CD4-positive, alpha-beta T cell treated with Interleukin-2 at 100 ng/mL for 4 hours (primary cell): ENCODE measurements around the gene BASP1.
"Not testable (repeated sequence)": the region's sequence is repeated elsewhere in the genome, so short reads cannot be mapped to it uniquely, and the experiment has no call there.

ENCODE experiments used
- DNase-seq: peaks from one replicate; pipeline ENCODE4 v3.0.0-alpha.2; 2020; ENCODE audit warnings: low spot score

BASP1 gene

DNA sequence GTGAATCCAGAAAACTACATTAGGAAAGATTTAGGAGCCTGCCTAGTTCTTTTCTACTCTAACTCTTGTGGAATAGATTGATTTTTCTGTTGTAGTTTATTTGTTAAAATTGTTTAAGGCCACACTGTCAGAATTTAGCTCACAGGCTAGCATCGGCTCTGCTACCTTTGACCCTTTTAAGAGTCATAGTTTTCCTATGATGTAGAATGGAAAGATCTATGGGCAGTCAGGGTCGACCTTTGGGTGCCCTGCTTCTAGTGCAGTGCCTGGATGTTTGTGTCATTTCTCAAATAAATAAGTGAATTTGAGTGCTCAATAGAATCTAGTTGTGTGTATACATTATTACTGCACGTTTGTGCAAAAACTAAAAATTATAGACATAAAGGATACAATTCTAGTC, 38.7 kb downstream of the BASP1 start:
- DNase-seq = no peak

DNA sequence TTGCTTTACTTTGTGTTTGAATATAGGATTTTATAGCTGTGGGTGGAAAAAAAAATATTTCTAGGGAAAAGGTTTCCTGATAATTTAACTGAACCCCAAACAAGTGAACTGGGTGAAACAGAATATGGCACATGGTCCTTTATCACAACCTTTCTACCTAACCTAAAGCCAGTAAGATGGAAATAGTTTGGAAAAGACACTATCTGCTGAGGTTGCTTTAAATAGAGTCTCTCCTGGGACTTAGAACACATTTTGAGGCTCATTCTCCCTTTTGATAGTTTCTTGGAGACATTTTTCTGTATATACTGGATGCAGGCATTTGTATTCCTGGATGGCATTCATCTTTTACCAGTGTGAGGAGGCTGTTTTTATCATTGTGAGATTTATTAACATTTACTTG, 39.4 kb downstream of the BASP1 start:
- DNase-seq = no peak

DNA sequence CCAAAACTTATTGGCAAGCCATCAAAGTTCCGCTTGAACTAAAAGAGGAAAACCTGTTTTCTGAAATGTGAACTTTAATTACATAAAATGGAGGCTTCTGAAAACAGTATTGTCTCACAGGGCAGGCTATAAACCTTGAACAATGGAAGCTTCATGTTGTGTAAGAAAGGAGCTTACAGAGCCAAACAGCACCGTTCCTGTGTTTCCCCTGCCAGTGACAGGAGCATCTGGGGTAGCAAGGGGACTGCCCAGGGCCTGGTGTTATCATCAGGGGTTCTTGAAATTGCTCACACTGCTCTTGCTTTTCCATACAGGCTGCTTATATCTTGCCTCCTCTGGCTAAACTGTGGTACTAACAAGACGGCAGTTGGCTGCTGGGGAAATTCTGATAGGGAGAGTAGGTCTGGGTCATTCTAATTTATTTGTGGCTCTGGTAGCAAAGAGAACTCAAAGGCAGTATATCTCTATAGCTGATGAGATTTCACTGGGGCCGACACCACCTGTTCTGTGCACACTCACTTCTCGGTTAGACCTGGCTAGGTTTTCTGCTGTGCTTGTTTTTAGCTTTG, 40.4 kb downstream of the BASP1 start:
- no peak for DNase-seq

DNA sequence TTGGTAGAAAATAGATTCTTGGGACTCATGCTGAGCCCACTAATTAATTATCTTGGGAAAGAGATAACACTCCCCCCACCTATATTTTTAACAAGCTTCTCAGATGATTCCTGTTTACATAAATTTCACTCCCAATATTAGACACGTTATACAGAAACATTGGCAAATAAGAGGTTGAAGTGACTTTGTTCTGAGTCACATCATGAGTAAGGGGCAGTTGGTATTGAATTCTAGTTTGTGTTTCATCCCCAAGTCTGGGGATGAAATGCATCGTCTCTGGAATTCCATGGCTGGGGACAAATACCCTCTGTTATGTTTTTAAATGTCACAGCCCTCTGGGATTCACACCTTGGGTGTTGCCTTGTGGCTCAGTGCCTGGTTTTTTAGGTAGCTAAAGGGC, 41.0 kb downstream of the BASP1 start:
- no peak for DNase-seq

DNA sequence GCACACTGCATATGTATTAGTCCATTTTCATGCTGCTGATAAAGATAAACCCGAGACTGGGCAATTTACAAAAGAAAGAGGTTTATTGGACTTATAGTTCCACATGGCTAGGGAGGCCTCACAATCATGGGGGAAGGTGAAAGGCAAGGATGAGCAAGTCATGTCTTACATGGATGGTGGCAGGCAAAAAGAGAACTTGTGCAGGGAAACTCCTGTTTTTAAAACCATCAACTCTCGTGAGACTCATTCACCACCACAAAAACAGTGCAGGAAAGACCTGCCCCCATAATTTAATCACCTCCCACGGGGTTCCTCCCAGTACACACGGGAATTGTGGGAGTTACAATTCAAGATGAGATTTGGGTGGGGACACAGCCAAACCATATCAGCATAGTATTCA, 41.6 kb downstream of the BASP1 start:
- not testable (repeated sequence) for DNase-seq

DNA sequence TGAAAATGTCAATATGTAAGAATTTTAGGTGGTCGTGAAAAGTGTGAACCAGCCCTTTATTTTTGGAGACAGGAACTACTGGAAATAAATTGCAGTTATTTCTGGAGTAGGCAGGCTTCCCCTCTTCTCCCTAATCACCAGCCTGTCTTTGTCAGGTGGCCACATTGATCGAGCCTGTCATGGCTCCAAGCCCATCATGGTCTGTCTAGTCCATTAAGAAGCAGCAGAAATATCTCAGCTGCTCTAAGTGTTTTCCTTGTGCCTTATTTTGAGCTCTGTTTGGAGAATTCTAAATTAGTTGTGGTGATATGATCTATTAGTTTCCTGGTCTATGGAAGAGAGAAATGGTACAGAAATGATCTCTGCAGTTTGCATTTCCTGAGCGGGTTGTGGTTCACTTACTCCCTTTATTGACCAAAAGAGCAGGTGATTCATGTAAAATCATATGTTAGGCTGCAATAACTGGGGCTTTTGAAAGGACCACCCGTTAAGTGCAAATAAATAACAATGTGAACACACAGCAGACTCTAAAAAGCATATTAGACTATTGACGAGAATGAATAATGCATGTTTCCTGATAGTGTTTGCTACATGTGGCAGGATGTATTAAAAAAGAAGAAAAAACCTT, 42.3 kb downstream of the BASP1 start:
- no peak for DNase-seq

DNA sequence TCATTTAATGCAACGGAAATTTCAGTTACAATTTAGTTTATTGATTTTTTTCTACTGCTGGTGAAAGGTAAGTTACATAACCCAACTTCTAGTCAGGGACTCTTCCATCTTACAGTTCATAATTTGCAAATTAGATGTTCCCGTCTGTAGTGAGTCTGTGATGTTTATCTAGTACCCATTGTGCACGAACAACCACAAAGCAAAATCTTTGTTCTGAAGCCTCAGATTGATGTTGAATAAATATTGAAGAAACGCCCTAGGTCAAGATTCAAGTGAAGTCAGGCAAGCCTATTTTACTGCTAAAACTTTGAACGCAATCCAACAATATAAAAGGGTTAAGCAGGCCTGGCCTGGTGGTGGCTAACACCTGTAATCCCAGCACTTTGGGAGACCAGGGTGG, 43.1 kb downstream of the BASP1 start:
- DNase-seq = no peak

DNA sequence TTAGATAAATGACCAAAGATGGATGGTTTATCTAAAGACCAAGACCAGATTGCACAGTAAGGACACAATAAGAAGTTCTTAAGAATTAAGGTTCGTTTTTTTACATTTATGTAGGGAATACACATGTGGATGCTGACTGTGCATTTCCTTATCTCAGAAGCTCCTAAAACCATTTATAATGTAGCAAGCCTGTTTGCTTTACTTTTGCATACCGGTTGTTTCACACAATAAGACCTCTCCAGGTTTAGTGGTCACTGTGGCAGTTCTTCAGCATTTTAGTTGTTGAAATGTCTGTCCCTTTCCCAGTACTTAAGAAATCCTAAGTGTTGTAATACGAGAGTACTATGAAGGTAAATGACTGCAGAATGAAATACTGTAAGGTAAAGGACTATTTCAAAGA, 43.6 kb downstream of the BASP1 start:
- no peak for DNase-seq

DNA sequence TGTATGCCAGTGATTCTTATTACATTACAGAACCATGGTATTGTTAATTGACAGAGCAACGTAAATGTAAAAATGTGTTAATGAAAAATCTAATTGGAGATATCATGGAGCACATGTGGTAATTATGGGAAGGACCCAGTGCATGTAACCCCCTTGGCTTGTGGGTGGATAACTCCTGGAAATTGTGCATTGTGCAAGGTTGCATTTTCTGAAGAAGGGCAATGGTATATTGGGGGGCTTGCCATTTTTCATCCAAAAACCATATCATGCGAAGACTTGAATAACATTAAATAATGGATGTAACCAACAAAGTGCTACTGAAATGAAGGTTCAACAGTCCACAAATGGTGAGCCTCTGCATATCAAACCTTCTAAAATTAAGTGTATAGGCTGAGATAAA, 47.6 kb downstream of the BASP1 start:
- DNase-seq = no peak

DNA sequence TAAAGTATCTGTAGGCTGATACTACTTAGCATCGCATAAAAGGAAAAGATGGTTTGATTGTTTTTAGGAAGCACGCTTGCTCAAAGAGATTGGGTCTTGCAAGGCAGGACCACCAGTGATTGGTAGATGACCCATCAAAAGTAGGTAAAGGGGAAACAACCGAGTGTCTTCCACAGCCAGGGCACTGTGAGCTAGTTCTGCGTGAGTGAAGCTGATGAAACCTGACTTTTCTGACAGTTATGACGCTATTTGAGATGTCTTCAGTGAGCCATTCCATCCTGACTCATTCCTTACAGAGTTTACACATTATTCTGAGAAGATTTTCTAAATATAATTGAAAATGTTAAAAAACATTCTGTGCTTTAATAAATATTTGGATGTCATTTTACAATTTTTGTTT, 49.7 kb downstream of the BASP1 start:
- no peak for DNase-seq

DNA sequence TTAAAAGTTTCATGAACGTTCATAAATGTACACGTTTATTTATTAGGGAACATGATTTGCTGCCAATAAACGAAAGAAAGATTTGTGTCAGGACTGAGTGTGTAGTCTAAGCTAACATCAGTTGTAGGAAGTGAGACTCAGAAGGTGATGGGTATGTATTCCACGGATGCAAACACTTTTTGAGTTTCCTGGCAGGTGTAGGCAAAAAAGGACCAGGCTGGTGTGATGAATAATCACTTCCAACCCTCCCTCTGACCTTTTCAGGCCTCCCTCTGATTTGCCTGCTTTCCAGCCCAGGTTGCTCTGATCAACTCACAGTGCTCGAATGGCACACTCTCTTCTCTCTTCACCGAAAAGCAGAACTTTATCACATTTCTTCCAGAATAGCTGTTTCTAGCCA, 51.8 kb downstream of the BASP1 start:
- no peak for DNase-seq

DNA sequence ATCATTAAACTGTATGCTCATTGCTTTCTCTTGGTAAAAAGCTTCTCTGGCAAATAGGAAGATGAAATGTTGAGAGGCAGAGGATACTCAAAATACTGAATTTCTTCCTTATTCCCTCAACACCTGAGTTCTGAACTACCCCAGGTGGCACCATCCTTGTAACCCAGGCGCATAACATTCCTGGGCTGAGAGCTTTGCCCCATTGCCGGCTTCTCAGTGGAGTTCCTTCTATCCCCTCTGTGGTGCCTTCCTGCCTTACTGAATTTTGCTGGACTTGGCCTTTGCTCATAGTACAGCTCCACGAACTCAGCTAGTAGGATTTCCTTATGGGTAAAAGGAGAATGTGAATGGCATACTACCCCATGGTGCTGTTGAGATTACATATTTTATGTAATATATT, 54.7 kb downstream of the BASP1 start:
- no peak for DNase-seq

DNA sequence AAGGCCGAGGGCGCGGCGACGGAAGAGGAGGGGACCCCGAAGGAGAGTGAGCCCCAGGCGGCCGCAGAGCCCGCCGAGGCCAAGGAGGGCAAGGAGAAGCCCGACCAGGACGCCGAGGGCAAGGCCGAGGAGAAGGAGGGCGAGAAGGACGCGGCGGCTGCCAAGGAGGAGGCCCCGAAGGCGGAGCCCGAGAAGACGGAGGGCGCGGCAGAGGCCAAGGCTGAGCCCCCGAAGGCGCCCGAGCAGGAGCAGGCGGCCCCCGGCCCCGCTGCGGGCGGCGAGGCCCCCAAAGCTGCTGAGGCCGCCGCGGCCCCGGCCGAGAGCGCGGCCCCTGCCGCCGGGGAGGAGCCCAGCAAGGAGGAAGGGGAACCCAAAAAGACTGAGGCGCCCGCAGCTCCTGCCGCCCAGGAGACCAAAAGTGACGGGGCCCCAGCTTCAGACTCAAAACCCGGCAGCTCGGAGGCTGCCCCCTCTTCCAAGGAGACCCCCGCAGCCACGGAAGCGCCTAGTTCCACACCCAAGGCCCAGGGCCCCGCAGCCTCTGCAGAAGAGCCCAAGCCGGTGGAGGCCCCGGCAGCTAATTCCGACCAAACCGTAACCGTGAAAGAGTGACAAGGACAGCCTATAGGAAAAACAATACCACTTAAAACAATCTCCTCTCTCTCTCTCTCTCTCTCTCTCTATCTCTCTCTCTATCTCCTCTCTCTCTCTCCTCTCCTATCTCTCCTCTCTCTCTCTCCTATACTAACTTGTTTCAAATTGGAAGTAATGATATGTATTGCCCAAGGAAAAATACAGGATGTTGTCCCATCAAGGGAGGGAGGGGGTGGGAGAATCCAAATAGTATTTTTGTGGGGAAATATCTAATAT, 58.1 kb downstream of the BASP1 start:
- DNase-seq = no peak

DNA sequence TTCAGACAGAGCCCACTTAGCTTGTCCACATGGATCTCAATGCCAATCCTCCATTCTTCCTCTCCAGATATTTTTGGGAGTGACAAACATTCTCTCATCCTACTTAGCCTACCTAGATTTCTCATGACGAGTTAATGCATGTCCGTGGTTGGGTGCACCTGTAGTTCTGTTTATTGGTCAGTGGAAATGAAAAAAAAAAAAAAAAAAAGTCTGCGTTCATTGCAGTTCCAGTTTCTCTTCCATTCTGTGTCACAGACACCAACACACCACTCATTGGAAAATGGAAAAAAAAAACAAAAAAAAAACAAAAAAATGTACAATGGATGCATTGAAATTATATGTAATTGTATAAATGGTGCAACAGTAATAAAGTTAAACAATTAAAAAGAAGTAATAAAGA, 59.0 kb downstream of the BASP1 start:
- DNase-seq = no peak

DNA sequence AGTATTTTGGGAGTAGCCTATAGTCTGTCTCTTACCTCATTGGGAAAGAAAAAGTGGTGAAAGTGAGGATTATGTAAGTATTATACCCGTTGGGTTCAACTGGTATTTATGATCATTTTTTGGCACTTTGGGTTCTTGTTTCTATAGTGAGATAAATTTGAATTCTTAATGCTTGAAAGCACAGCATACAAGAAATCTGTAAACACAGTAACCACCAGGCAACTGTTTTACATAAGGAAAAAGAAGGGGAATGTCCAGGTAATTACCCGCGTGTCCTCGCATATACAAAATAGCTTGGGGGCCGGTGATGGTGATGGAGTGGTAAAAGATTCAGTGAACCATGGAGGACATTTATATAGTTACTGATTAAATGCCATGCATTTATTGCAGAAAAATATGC, 60.5 kb downstream of the BASP1 start:
- no peak for DNase-seq

DNA sequence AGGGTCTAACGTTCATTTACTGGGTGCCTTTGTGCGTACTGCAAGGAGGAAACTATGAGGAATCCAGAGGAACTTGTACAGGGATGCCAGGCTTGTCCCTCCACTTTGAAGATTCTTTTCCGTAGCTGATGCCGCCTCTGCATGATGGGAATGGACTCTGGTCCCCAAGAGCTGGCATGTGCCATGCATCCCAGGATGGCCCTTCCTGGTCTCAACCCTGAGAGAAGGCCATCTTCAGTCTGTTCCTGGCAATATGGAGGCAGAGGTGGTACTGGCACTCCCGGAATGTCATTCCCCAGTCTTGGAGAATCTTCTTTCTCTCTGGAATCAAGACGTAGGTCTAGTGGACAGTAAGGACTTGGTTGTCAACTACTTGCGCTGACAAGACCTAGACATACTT, 61.5 kb downstream of the BASP1 start:
- DNase-seq = no peak

DNA sequence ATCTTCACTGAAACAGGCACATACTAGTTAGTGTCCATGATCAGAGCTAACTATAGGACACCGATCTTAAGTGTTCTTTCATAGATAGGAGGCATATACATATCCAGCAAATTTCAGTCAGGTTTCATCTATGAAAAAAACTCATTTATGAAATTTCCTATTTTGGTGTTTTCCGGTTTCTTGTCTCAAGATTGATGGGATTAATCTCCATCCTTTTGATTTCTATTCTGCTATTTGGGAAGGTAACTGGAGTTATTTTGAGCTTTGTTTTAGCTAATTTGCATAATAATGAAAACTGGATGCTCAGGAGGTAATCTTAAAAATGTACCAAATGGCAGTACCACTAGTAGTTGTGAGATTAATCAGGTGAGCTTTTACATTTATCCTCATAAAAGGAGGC, 62.1 kb downstream of the BASP1 start:
- no peak for DNase-seq

DNA sequence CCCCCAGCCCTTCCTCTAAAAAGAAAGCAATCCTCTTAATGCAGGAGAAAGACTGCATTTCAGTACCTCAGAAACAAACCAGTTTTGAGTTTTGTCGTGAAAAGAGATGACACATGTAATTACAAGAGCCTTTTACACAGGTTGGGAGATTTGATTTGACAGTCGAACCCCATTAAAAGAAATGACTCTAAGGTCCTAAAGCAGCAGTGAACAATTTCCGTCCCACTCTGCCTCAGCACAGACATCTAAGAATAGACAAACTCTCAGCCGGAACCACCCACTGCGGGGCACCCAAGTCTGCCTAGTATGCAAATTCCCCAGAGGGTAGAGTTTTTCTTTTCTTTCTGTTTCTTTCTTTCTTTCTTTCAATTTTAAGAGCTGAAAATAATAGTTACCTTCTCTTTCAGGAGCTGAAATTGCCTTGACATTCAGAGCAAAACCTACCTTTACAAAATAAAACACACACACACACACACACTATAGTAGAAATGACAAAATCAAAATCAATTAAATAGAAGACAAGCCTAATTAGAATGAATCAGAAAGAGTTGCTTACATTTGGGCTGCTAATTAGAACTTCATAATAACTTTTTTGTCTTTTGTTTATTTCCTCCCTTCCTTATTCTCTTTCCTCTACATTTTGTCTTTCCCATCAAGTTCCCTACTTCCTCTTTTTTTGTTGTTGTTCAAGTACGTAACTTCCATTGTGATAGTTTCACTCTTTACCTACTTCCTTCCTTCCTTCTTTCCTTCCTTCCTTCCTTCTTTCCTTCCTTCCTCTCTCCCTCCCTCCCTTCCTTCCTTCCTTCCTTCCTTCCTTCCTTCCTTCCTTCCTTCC, 65.1 kb downstream of the BASP1 start:
- no peak for DNase-seq

DNA sequence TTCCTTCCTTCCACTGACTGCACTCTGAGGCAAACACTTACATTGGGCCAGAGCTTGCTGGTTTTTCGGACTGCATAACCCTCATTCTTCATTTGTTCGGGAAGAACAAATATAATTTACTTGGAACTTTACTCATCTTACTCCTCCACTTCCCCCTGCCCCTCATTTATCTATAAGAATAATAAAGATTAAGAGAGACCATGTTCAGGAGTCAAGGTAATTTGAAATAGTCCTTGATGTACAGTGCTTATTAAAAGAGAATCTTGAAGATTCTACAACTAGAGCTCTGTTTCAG, 65.6 kb downstream of the BASP1 start:
- DNase-seq = no peak

DNA sequence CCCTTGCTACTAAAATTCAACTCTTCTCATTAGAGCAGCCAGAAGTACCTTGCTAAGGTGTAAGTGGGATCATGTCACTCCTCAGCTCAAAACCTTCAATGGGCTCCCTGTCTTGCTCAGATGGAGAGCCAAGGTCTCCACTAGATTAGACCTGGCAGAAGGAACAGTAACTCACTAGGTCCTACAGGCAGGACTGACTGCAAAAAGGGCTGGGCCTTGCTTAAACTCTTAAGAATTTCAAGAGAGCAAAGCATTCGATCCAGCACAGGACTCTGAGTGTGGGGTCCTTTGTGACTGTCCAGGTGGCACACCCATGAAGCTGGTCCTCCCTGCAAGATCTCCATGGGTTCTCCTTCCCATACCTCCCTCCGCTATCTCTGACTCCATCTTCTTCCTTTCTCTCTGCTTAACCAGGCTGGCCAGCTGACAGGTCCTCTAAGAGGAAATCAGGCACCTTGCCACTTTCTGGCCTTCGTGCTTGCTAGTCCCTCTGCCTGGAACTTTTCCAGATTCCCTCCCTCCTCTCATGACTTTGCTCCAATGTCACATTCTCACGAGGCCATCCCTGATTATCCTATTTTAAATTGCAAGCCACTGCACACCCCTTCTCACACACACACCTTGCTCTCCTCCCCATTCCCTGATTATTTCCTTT, 70.2 kb downstream of the BASP1 start:
- no peak for DNase-seq

DNA sequence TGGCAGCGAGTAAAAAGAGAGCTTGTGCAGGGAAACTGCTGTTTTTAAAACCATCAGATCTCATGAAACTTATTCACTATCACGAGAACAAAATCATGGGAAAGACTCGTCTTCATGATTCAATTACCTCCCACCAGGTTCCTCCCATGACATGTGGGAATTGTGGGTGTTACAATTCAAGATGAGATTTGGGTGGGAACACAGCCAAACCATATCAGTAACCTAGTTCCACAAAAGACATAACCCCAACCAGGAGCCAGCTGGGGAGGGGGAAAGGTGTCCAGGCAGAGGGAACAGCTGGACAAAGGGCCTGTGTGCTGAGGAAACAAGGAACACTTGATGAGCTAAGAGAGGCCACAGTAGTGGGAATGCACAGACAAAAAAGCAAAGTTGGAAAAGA, 71.1 kb downstream of the BASP1 start:
- DNase-seq = no peak
